HUES6 (cell line): ENCODE results near the gene PLEKHG3.

Experiments used
- H3K27ac ChIP-seq: 2 replicates; pipeline ENCODE4 v1.7.0; 2013; ENCODE audit warnings: low read depth, mild to moderate bottlenecking, low read length, inconsistent platforms
- H3K27me3 ChIP-seq: 2 replicates; pipeline ENCODE4 v1.6.1; 2013; ENCODE audit warnings: low read length; ENCODE audit not compliant: control insufficient read depth, insufficient read depth
- H3K36me3 ChIP-seq: 2 replicates; pipeline ENCODE4 v1.6.1; 2013; ENCODE audit warnings: low read length; ENCODE audit not compliant: control insufficient read depth, insufficient read depth
- H3K4me1 ChIP-seq: 2 replicates; pipeline ENCODE4 v1.6.1; 2013; ENCODE audit warnings: low read length; ENCODE audit not compliant: control insufficient read depth, insufficient read depth
- H3K4me3 ChIP-seq: 2 replicates; pipeline ENCODE4 v1.5.1; 2013; ENCODE audit warnings: low read depth, low read length
- H3K9ac ChIP-seq: one replicate; pipeline ENCODE4 v1.6.1; 2013; ENCODE audit warnings: mild to moderate bottlenecking, low read length
- H3K9me3 ChIP-seq: 2 replicates; pipeline ENCODE4 v1.6.1; 2013; ENCODE audit warnings: low read depth, low read length; ENCODE audit not compliant: control insufficient read depth, insufficient read depth

Gene PLEKHG3

DNA sequence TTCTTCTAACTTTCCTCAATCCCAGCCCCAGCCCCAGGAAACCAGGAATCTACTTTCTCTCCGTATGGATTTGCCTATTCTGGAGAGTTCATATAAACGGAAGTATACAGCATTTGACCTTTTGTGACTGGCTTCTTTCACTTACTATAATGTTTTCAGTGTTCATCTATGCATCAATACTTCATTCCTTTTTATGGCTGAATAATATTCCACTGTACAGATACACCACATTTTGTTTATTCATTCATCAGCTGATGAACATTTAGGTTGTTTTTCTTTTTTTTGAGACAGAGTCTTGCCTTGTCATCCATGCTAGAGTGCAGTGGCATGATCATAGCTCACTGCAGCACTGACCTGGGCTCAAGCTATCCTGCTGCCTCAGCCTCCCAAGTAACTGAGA lies 3.9 kb upstream of the PLEKHG3 start:
- Histone ChIP-seq H3K9ac (no peak overlapping the region), H3K4me1 (peaks cover 50% of the 10 kb centered on the region), H3K9me3 (no peaks in the 10 kb centered on the region), H3K27me3 (0 out of 2 replicates have a peak, but pooled peaks cover under 1% of the 10 kb centered on the region), H3K4me3 (no peak overlapping the region), H3K36me3 (no peaks in the 10 kb centered on the region), H3K27ac (no peak overlapping the region)

DNA sequence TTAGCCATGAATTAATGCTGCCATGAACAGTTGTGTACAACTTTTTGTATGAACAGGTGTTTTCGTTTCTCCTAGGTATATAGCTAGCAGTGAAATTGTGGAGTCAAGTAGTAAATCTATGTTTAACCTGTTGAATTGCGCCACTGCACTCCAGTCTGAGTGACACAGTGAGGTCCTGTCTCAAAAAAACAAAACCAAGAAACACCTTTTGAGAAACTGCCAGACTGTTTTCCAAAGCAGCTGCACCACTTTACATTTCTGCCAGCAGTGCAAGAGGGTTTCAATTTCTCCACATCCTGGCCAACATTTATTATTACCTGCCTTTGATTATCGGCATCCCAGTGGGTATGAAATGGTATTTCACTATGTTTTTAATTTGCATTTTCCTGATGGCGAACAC lies 3.3 kb upstream of the PLEKHG3 start:
- Histone ChIP-seq H3K9ac (no peak overlapping the region), H3K4me1 (peaks cover 56% of the 10 kb centered on the region), H3K36me3 (no peaks in the 10 kb centered on the region), H3K9me3 (no peaks in the 10 kb centered on the region), H3K27ac (no peak overlapping the region), H3K27me3 (0 out of 2 replicates have a peak, but pooled peaks cover 6% of the 10 kb centered on the region), H3K4me3 (no peak overlapping the region)

DNA sequence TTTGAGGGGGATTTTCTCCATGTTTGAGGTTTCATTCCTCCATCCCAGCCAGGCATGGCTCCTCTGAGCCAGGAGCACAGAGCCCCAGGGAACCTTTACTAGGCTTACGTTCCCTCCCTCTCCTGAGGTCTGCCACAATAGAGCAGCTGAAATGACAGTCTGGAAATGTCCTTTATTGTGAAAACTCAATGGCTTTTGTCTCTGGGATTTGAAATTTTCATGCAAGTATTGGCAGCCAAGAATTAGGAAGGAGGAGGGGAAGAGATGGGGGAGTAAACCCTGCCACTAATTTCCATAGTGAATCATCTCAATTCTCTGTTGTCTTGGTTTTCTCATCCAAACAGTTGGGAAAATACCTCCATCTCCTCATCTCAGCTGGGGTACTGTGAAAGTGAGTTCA lies 2.6 kb upstream of the PLEKHG3 start:
- Histone ChIP-seq H3K4me1 (peaks cover 59% of the 10 kb centered on the region), H3K27me3 (0 out of 2 replicates have a peak, but pooled peaks cover 7% of the 10 kb centered on the region), H3K9ac (no peak overlapping the region), H3K9me3 (no peaks in the 10 kb centered on the region), H3K4me3 (no peak overlapping the region), H3K27ac (no peak overlapping the region), H3K36me3 (no peaks in the 10 kb centered on the region)

DNA sequence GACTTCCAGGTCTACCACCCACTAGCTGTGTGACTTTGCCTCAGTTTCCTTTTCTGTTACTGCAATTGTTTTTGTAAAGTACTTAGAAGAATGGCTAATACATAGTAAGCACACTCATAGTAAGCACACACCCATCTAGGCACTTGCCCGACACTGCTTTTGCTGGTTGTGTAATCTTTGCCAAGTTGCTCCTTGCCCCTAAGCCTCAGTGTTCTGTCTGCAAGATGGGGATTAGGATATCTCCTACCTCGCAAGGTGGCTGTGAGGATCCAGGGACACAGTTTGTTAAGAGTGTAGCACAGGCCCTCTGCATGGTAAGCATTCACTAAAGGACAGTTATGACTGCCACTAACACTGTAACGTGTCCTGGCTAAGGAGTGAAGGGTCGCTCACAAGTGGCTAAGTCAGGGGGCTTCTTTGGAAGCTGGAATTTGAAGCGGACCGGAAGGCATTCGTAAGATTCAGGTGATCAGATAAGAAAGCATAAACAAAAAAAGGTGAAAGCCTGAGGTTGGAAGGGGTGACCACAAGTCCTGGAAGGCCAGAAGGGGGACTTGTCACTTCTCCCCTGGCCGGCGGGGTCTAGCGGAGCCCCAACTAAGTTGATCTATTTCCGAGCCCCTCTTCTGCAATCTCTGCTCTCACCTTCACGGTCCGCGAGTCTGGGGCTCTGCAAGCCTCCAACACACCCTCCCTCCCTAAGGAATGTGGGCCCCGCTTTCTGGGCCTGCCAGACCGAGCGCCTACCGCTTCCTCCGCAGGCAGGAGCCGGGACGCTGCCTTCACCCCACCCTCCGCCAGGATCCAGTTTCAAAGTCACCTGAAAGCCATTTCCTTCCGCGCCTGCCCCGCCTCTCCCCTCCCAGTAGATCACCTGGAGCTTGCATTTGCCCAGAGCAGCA lies 1.5 kb upstream of the PLEKHG3 start:
- Histone ChIP-seq H3K9me3 (no peaks in the 10 kb centered on the region), H3K36me3 (no peaks in the 10 kb centered on the region), H3K4me3 (peak overlapping the region; percentile 85), H3K9ac (peak overlapping the region; percentile 81), H3K27ac (peak overlapping the region; percentile 2; the same call in 1 of the 2 replicates), H3K4me1 (peaks cover 69% of the 10 kb centered on the region), H3K27me3 (0 out of 2 replicates have a peak, but pooled peaks cover 7% of the 10 kb centered on the region)

DNA sequence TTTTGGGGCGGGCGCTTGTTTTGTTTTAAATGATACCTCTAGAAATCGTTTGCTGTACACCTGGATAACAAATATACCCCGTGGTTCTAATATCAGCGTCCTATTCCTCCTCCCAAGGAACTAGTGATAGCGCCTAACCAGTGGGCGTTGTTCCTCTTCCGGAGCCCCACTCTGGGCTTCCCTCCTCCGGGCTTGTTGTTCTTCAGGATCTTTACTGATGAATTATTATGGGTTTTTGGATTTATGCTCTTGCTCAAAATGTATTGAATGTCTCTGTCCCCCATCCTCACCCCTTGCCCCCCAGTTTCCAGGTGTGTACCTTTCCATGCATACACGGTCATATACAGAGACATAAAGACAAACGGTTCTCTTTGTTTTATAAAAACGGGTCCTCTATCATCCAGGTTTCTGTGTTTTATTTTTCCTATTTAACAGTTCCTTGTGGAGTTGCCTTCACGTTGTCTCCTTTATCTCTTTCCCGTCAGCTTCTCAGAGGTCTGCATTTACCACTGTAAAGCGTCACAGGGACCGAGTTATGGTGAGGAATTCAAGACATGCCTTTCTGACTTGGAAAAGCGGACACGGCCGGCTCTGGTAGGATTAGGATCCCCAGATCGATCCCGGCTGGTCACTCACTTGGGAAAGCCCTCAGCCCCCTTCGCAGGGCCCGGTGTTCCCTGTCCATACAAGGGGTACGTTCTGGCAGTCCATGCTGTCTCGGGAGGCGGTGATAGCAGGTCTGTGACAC lies 655 bp upstream of the PLEKHG3 start:
- H3K36me3 ChIP-seq: no peaks in the 10 kb centered on the region
- H3K4me1 ChIP-seq: peaks cover 68% of the 10 kb centered on the region
- H3K27me3 ChIP-seq: 0 out of 2 replicates have a peak, but pooled peaks cover 7% of the 10 kb centered on the region
- H3K9ac ChIP-seq: peak overlapping the region; percentile 81
- H3K4me3 ChIP-seq: peak overlapping the region; percentile 85
- H3K27ac ChIP-seq: peak overlapping the region; percentile 87; the same call in 1 of the 2 replicates
- H3K9me3 ChIP-seq: no peaks in the 10 kb centered on the region

DNA sequence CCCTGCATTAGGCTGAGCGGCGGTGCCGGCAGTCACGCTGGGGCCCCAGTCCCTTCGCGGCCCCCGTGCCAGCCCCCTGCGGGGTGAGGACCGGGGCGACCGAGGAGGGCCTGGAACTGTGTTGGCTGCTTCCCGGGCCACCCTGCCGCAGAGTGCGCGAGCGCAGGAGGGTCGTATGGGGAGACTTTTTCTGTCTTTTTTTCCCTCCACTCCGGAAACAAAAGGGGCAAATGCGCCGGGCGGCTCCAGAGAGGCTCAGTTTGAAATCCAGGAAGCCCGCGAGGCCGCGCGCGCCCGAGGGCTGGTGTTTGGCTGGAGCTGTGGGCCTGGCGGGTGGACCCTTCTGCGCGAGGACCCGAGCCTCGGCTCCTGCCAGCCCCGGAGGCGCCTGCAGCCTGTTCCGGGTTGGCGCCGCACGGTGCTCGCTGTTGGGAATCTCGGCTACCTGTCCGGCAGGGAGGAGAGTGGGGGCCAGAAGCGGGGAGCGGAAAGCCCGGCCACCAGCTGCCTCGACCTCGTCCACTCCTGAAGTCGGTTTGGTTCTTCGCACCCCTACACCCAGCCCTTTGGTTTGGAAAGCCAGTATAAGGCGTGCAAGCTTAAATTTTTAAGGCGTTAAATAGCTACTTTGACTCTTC lies 638 bp downstream of the PLEKHG3 start:
- Histone ChIP-seq H3K27me3 (0 out of 2 replicates have a peak, but pooled peaks cover 7% of the 10 kb centered on the region), H3K4me1 (peaks cover 71% of the 10 kb centered on the region), H3K9ac (peak overlapping the region; percentile 93), H3K9me3 (no peaks in the 10 kb centered on the region), H3K36me3 (peaks cover 2% of the 10 kb centered on the region; the same call in 1 of the 2 replicates), H3K4me3 (peak overlapping the region; percentile 85), H3K27ac (peak overlapping the region; percentile 87; the same call in 1 of the 2 replicates)

DNA sequence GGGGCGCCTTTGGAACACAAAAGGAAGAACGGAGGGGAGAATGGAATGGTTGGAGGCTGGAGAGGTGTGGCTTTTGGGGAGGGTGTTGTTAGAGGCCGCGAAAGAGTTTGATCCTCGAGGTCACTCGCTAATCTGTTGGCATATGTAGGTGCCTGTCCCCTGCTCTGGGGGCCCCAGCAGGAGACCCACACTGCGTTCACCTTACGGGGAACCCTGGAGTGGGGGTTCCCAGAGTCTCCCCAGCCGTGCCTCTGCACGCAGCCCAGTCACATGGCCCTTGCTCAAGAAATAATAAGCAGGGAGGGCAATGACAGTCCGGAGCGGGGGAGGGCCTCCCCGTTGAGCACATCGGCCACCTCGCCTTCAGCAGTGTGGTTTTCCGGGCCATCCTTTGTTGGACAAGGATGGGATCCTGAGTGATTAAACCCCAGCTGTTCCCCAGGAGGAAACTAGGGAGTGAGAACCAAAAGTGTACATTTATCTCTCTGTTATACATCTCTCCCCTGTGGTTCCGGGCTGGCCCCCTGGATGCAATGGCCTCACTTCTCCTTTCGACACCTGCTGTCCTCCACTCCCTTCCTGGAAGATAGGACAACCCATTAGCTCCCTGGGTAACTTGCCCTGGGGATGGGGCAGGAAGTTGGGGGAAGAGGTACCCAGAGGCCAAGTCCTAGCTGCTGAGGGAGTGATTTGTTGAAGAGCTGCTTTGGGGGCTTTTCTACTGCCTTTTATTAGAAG lies 1.3 kb downstream of the PLEKHG3 start:
- peak overlapping the region; percentile 85 for H3K4me3 ChIP-seq
- H3K9me3 ChIP-seq: no peaks in the 10 kb centered on the region
- H3K4me1 ChIP-seq: peaks cover 71% of the 10 kb centered on the region
- H3K36me3 ChIP-seq: peaks cover 5% of the 10 kb centered on the region
- 0 out of 2 replicates have a peak, but pooled peaks cover 7% of the 10 kb centered on the region for H3K27me3 ChIP-seq
- peak overlapping the region; percentile 93 for H3K9ac ChIP-seq
- peak overlapping the region; percentile 87; the same call in 1 of the 2 replicates for H3K27ac ChIP-seq

DNA sequence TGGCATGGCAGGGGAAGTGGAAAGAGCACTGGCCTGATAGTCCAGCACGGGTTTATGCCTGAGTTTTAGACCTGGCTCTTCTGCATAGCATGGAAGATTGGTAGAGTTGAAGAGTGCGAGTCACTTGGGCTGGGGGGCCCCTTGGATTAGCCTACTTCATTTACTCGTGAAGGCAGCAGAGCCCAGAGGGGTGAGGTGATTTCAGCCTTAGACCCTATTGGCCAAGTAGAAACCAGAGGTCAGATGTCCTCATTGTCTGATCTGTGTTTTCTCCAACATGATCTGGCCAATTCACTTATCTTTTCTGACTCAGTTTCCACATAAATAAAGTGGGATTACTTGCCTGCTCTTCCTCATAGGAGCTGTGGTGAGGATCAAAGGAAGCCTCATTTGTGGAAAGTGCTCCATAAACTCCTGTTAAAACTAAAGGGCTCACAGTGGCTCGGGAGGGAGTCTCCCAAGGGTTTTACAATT lies 1.9 kb downstream of the PLEKHG3 start:
- peaks cover 5% of the 10 kb centered on the region for H3K36me3 ChIP-seq
- peak overlapping the region; percentile 85 for H3K4me3 ChIP-seq

DNA sequence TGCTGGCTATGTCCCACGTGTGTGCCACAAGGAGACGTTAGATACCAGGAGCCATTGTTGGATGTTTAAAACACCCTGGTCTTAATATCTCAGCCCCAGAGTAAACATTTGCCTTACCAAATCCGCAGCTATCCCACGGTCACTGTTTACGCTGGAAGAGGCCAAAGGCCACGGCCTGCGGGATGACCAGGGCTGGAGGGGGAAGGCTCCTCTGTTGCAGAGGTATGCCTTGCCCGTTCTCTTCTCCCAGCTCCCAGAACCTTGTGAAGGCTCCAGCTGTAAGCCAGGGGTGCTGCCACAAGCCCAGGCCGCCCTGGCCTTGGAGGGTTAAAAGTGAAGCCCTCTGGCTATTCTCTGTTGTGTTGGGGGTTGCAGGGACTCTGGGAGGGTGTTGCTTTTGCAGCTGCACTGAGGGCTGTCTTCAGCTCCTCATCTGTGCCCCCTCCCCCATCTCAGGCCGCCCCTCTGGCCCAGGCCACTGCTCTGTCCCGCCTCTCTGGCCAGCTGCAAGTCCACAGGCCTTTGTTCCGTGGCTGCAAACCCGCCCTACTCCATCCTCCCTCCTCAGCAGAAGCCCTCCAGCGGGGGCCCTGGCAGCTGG lies 2.5 kb downstream of the PLEKHG3 start:
- Histone ChIP-seq H3K36me3 (peaks cover 5% of the 10 kb centered on the region), H3K4me3 (peak overlapping the region; percentile 85), H3K9ac (peak overlapping the region; percentile 93), H3K27me3 (0 out of 2 replicates have a peak, but pooled peaks cover 7% of the 10 kb centered on the region), H3K4me1 (peaks cover 60% of the 10 kb centered on the region), H3K9me3 (no peaks in the 10 kb centered on the region), H3K27ac (peak overlapping the region; percentile 7; the same call in 1 of the 2 replicates)

More for the DNA sequence above, 1.9 kb downstream of the PLEKHG3 start:
- Histone ChIP-seq H3K27me3 (0 out of 2 replicates have a peak, but pooled peaks cover 7% of the 10 kb centered on the region), H3K27ac (peak overlapping the region; percentile 7; the same call in 1 of the 2 replicates), H3K9me3 (no peaks in the 10 kb centered on the region), H3K9ac (peak overlapping the region; percentile 93), H3K4me1 (peaks cover 65% of the 10 kb centered on the region)
